Astrocyte of the cerebellum (primary cell): ENCODE data around the gene CLSTN2.

Experiments used
- DNase-seq: peaks from one replicate; pipeline ENCODE4 v3.0.0-alpha.2; 2011; ENCODE audit warnings: low read depth
- H3K4me3 ChIP-seq: 2 replicates; pipeline ENCODE4 v1.5.1; 2011; ENCODE audit warnings: mild to moderate bottlenecking, low read depth, low read length, moderate library complexity
- in situ Hi-C: cut with HindIII; loops from 2 replicates; pipeline ENCODE4 v1.10.0; 2017; ENCODE audit warnings: low sequenced_read_pairs
- TF ChIP-seq, protein P1 (sequence below): IDR thresholded peaks from 2 replicates; pipeline ENCODE4 v1.5.1; 2012; ENCODE audit warnings: low read length, low read depth, moderate library complexity, mild to moderate bottlenecking; ENCODE audit errors: missing control alignments

The CLSTN2 gene

DNA sequence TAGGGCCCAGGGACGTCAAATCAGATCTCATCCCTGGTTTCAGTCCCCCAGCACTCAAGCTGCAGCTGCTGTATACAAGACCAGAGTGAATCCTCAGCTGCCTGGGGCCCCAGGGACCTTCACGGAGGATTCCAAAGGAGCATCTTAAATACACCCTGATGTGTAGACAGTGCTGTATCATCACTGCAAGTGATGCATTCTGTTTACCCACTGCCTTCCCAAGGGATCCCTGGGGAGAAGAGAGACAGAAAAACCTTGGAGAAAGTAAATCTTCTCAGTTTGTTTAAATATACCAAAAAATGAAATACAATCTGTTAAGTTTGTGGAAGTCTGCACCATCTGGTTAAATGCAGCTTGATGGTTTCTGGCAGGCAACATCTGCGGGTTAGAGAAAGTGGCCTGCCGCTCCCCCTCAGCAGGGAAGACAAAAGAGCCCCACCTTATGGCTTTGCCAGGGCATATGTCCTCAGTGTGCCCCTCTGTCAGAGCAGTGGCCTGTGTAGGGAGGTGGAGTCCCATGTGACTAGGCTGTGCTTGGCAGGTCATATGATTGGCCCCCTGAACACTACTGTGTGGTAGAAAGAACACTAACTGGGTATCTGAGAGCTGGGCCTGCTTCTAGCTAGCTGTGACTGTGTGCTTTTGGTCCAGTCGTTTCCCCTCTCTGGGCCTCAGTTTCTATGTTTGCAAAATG, 520.7 kb downstream of the CLSTN2 start:
- DNase-seq, result no peak
- TF ChIP-seq, protein P1, sequence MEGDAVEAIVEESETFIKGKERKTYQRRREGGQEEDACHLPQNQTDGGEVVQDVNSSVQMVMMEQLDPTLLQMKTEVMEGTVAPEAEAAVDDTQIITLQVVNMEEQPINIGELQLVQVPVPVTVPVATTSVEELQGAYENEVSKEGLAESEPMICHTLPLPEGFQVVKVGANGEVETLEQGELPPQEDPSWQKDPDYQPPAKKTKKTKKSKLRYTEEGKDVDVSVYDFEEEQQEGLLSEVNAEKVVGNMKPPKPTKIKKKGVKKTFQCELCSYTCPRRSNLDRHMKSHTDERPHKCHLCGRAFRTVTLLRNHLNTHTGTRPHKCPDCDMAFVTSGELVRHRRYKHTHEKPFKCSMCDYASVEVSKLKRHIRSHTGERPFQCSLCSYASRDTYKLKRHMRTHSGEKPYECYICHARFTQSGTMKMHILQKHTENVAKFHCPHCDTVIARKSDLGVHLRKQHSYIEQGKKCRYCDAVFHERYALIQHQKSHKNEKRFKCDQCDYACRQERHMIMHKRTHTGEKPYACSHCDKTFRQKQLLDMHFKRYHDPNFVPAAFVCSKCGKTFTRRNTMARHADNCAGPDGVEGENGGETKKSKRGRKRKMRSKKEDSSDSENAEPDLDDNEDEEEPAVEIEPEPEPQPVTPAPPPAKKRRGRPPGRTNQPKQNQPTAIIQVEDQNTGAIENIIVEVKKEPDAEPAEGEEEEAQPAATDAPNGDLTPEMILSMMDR, result no peak
- in situ Hi-C loops, result no loop called here
- H3K4me3 ChIP-seq, result no peak overlapping the region

DNA sequence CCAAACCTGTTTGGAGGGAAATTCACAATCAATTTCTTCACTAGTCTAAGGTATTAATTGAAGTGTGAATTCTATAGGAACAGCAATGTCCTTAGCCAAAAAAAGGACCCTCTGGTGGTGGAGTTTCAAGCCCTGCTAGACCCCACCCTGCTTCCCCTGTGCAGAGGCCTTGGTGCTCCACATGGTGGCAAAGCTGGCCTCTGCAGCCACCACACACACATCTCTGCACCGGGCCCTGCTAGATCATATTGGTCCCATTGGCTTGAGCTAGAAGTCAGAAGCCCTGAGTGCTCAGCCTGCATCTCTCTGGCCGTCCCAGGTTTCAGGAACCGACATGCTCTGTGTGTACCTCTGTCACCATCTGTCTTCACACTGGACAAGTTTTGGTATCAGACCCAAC, 522.0 kb downstream of the CLSTN2 start:
- no peak overlapping the region for H3K4me3 ChIP-seq
- in situ Hi-C loops, result no loop called here
- TF ChIP-seq, protein P1, result no peak
- no peak for DNase-seq

DNA sequence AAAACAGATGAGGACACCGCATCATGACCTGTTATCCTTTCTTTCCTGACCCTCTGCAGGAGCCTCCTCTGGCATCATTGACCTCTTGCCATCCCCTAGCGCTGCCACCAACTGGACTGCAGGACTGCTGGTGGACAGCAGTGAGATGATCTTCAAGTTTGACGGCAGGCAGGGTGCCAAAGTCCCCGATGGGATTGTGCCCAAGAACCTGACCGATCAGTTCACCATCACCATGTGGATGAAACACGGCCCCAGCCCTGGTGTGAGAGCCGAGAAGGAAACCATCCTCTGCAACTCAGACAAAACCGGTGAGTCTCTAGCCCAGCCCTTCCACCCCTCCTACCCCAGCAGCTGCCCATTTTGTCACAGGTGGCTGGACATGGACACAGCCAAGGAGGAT, 524.5 kb downstream of the CLSTN2 start:
- H3K4me3 ChIP-seq, result no peak overlapping the region
- DNase-seq, result no peak
- in situ Hi-C loops, result no loop called here
- TF ChIP-seq, protein P1, result no peak

DNA sequence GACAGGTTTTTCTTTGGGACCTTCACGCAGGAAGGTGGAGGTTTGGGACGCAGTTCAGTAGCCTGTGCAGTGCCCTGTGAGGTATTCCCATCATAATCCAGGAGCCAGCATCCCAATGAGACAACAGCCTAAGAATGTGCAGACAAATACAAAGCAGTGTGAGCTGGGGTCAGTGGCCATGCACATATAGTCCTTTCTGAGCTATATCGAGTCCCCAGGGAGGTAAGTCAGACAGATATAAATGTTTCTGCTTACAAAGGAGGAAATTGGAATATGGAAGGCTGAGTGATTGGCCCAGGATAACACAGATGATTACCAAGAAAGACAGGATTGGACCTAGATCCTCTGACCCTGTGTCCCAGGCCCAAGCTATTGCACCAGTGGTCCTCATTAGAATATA, 526.3 kb downstream of the CLSTN2 start:
- no peak for DNase-seq
- in situ Hi-C loops, result no loop called here
- H3K4me3 ChIP-seq, result no peak overlapping the region
- TF ChIP-seq, protein P1, result no peak

DNA sequence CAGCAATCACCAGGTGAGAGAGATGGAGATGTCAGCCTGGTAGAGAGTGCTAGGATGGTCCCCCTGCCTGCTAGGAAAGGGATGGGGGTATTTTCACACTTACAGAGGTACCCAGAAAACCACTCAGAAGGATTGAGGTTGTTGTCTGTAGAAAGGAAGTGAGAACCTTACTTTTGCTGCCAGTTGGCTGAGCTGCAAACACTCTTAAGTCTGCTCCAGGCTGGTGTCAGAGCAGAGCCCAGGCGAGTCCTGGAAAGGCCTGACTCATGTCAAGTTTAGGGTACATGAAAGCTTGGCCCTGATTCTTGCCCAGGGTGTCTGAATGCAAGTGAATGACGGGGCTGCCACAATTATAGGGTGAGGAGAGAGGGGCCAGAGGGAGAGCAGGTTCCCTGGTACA, 528.4 kb downstream of the CLSTN2 start:
- no peak overlapping the region for H3K4me3 ChIP-seq
- no peak for DNase-seq
- in situ Hi-C loops, result no loop called here
- TF ChIP-seq, protein P1, result no peak

DNA sequence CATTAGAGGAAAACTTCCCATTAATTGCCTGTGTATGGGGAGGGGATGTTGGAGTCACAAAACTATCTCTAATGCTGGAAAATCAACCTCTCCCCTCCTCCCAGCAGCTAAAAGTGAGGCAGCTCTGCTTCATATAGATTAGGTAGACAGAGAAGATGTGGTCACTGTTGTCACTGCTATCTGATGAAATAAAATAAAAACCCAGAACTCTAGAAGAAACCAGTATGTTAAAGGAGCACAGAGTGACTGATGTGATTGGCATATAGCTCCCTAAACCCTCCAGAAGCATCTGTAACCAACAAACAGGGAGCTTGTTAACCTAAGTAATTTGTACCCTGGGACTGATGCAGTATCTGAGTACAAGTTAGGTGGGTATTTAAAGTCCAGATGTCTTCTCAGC, 531.0 kb downstream of the CLSTN2 start:
- no peak overlapping the region for H3K4me3 ChIP-seq
- DNase-seq, result no peak
- TF ChIP-seq, protein P1, result no peak
- in situ Hi-C loops, result no loop called here
